K562 (cell line): ENCODE results near the gene F13B.

Source experiments
- E2F6 ChIP-seq, 2 experiments: IDR thresholded peaks; 2 replicates each; pipeline ENCODE4 v1.6.1; 2011; ENCODE audit warnings: borderline replicate concordance in 1 of 2, control low read depth in 1 of 2, low read depth in 1 of 2, low read length in 1 of 2, mild to moderate bottlenecking in 1 of 2, mixed read lengths in 1 of 2, moderate library complexity in 1 of 2; ENCODE audit not compliant: insufficient read depth in 1 of 2, insufficient read length in 1 of 2, poor library complexity in 1 of 2, severe bottlenecking in 1 of 2; ENCODE audit errors: extremely low read depth in 1 of 2
- E2F8 ChIP-seq: fragments of 450-650 bp; IDR thresholded peaks from 2 replicates; pipeline ENCODE4 v1.7.1; 2018; ENCODE audit warnings: mild to moderate bottlenecking, low read depth; ENCODE audit not compliant: partially characterized antibody
- FOSL1 ChIP-seq: fragments of 200-800 bp; sonication (Bioruptor generic); conservative IDR thresholded peaks from 2 replicates; pipeline ENCODE4 v1.6.1; 2016; ENCODE audit warnings: missing genetic modification characterization, missing compliant biosample characterization
- MCM5 ChIP-seq: fragments of 450-650 bp; IDR thresholded peaks from 2 replicates; pipeline ENCODE4 v1.6.1; 2016; ENCODE audit warnings: low read depth
- NELFE ChIP-seq: IDR thresholded peaks from 2 replicates; pipeline ENCODE4 v1.6.1; 2011; ENCODE audit warnings: mild to moderate bottlenecking; ENCODE audit not compliant: insufficient read depth, insufficient read length
- ZBTB5 ChIP-seq: fragments of 450-650 bp; IDR thresholded peaks from 2 replicates; pipeline ENCODE4 v1.6.1; 2017; ENCODE audit warnings: antibody characterized with exemption
- TF ChIP-seq, protein P1 (sequence below): fragments of 250-450 bp; sonication (Bioruptor Pico); IDR thresholded peaks from 2 replicates; pipeline ENCODE4 v1.6.1; 2021; ENCODE audit warnings: mild to moderate bottlenecking

DNA sequence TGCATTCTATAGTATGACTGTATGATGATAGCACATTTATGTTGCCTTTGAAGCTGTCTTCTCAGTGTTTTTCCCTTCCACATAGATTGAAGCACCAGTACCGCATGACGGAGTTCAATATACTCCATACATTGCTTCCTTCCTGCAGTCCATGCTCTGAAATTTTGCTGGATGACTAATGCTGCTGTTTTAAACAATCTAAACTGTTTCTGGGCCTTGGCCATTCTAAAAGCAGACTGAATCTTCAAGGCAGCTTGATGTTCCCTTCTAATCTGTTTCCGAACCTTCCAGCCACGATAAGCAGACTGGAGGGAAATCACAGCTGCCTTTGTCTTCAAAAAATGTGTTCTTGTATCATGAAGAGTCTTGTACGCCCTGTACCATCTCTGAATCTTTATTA is 36.2 kb upstream of the F13B start:
- TF ChIP-seq FOSL1 (tag), result no peak
- TF ChIP-seq, protein P1, sequence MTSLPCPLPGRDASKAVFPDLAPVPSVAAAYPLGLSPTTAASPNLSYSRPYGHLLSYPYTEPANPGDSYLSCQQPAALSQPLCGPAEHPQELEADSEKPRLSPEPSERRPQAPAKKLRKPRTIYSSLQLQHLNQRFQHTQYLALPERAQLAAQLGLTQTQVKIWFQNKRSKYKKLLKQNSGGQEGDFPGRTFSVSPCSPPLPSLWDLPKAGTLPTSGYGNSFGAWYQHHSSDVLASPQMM (CRISPR knock-in tag), result no peak
- no peak for TF ChIP-seq E2F8
- TF ChIP-seq NELFE, result no peak
- no peak for TF ChIP-seq E2F6 (IDR thresholded peaks at IDR 0.05; ENCODE audit: borderline replicate concordance in 1 of 2, extremely low read depth in 1 of 2, insufficient read depth in 1 of 2, insufficient read length in 1 of 2, low read depth in 1 of 2, low read length in 1 of 2, poor library complexity in 1 of 2, severe bottlenecking in 1 of 2)
- TF ChIP-seq MCM5, result no peak
- TF ChIP-seq ZBTB5, result no peak
